Smooth muscle cell (in vitro differentiated cells): ENCODE results near the gene ZBTB7A. TPM values are rescaled to one million over a fixed set of nuclear protein-coding genes. Genes with fewer than 3 reads are reported as not detected.

Source experiments
- DNase-seq: peaks from one replicate; lab custom pipeline; 2025; ENCODE audit not compliant: unreplicated experiment; lab: John Stamatoyannopoulos, UW
- H2AFZ ChIP-seq: fragments of 200-600 bp; sonication (generic); 2 replicates; pipeline ENCODE4 v1.6.0; 2016; ENCODE audit warnings: antibody characterized with exemption, low read depth, mild to moderate bottlenecking
- H3F3A ChIP-seq: fragments of 200-600 bp; sonication (generic); 2 replicates; pipeline ENCODE4 v1.6.0; 2017; ENCODE audit warnings: antibody characterized with exemption, low read depth
- H3K27ac ChIP-seq: fragments of 200-600 bp; sonication (generic); 2 replicates; pipeline ENCODE4 v1.5.1; 2016; ENCODE audit warnings: low read depth, mild to moderate bottlenecking
- H3K27me3 ChIP-seq: fragments of 200-600 bp; sonication (generic); 2 replicates; pipeline ENCODE4 v1.6.1; 2016; ENCODE audit warnings: low read depth, mild to moderate bottlenecking
- H3K36me3 ChIP-seq: fragments of 200-600 bp; sonication (generic); 2 replicates; pipeline ENCODE4 v1.5.1; 2016; ENCODE audit warnings: low read depth
- H3K4me1 ChIP-seq: fragments of 200-600 bp; sonication (generic); 2 replicates; pipeline ENCODE4 v1.5.1; 2016; ENCODE audit warnings: low read depth
- H3K4me2 ChIP-seq: fragments of 200-600 bp; sonication (generic); 2 replicates; pipeline ENCODE4 v1.6.0; 2016; ENCODE audit warnings: mild to moderate bottlenecking
- H3K4me3 ChIP-seq: fragments of 200-600 bp; sonication (generic); 2 replicates; pipeline ENCODE4 v1.5.1; 2016; ENCODE audit warnings: mild to moderate bottlenecking
- H3K79me2 ChIP-seq: fragments of 200-600 bp; sonication (generic); 2 replicates; pipeline ENCODE4 v1.6.0; 2016; ENCODE audit warnings: low read depth, mild to moderate bottlenecking
- H3K9ac ChIP-seq: fragments of 200-600 bp; sonication (generic); 2 replicates; pipeline ENCODE4 v1.6.0; 2016; ENCODE audit warnings: low read depth
- H3K9me3 ChIP-seq: fragments of 200-600 bp; sonication (generic); replicated peaks from 2 replicates; pipeline ENCODE4 v1.5.1; 2016; ENCODE audit warnings: low read depth
- H4K20me1 ChIP-seq: fragments of 200-600 bp; sonication (generic); 2 replicates; pipeline ENCODE4 v1.6.0; 2016; ENCODE audit warnings: low read depth
- CTCF ChIP-seq: fragments of 200-600 bp; sonication (generic); IDR thresholded peaks from 2 replicates; pipeline ENCODE4 v1.5.1; 2017; ENCODE audit warnings: borderline replicate concordance, mild to moderate bottlenecking, antibody characterized with exemption; ENCODE audit not compliant: insufficient read depth, poor library complexity, severe bottlenecking
- WGBS: methylation state at CpG from one replicate; pipeline ENCODE4 v1.1.7; 2016; ENCODE audit warnings: low lambda C conversion rate; 5-methylcytosine and 5-hydroxymethylcytosine counted together
- polyA plus RNA-seq: library from polyadenylated mRNA; unstranded; fragments of >200 nt; fragmentation: Nextera tagmentation; extraction: Ambion mirVana; gene quantifications from 2 replicates; pipeline ENCODE4 v1.2.1, GENCODE V29; 2016
- total RNA-seq: library from RNA; depleted of rRNA; stranded (reverse); fragments of >200 nt; gene quantifications from 2 replicates; pipeline ENCODE4 v1.2.3, GENCODE V29; 2014

The ZBTB7A gene
- total and polyA plus RNA-seq, 2 experiments from 2014 or later = 13.3 to 36.0 TPM

- H2AFZ ChIP-seq = no peak overlapping the region
- H3F3A ChIP-seq = peaks cover 4% of the 10 kb centered on the region
- peaks cover 16% of the 10 kb centered on the region for H4K20me1 ChIP-seq
- H3K79me2 ChIP-seq = no peaks in the 10 kb centered on the region
- H3K27ac ChIP-seq = no peak overlapping the region
- 94% methylated on average over 17 of the region's 19 CpGs for WGBS
- H3K4me2 ChIP-seq = no peak overlapping the region
- no peaks in the 10 kb centered on the region for H3K27me3 ChIP-seq
- no peaks in the 10 kb centered on the region for H3K36me3 ChIP-seq
- no peak for TF ChIP-seq CTCF
- no peaks in the 10 kb centered on the region for H3K9me3 ChIP-seq
- H3K4me1 ChIP-seq = no peaks in the 10 kb centered on the region
- H3K9ac ChIP-seq = no peak overlapping the region
- no peak for DNase-seq
- H3K4me3 ChIP-seq = no peak overlapping the region
Measured at GRCh38 chr19:4035018-4035566, 31.6 kb downstream of the ZBTB7A start.

- 95% methylated on average over 34 of the region's 34 CpGs for WGBS
- DNase-seq = no peak
- no peaks in the 10 kb centered on the region for H3K79me2 ChIP-seq
- H3K27me3 ChIP-seq = no peaks in the 10 kb centered on the region
- no peaks in the 10 kb centered on the region for H3K9me3 ChIP-seq
- H3F3A ChIP-seq = peaks cover 4% of the 10 kb centered on the region
- no peaks in the 10 kb centered on the region for H3K4me1 ChIP-seq
- no peak overlapping the region for H3K9ac ChIP-seq
- H2AFZ ChIP-seq = no peak overlapping the region
- H3K36me3 ChIP-seq = no peaks in the 10 kb centered on the region
- no peak overlapping the region for H3K4me2 ChIP-seq
- H4K20me1 ChIP-seq = peaks cover 10% of the 10 kb centered on the region
- no peak overlapping the region for H3K27ac ChIP-seq
- no peak for TF ChIP-seq CTCF
- H3K4me3 ChIP-seq = no peak overlapping the region
Measured at GRCh38 chr19:4034048-4035017, 32.4 kb downstream of the ZBTB7A start.

GRCh38 chr19:4033028-4033956 lies 33.4 kb downstream of the ZBTB7A start:
- no peaks in the 10 kb centered on the region for H3K36me3 ChIP-seq
- whole genome bisulfite sequencing = 92% methylated on average over 60 of the region's 63 CpGs

More at GRCh38 chr19:4033028-4033956, 33.4 kb downstream of the ZBTB7A start:
- Histone ChIP-seq H4K20me1 (peaks cover 3% of the 10 kb centered on the region), H3K27ac (no peak overlapping the region), H3K27me3 (no peaks in the 10 kb centered on the region), H3K79me2 (no peaks in the 10 kb centered on the region), H3K9me3 (no peaks in the 10 kb centered on the region), H3F3A (no peaks in the 10 kb centered on the region), H3K9ac (no peak overlapping the region), H3K4me3 (no peak overlapping the region), H3K4me1 (no peaks in the 10 kb centered on the region), H3K4me2 (no peak overlapping the region), H2AFZ (no peak overlapping the region)
- no peak for DNase-seq
- TF ChIP-seq CTCF = no peak
